Measurements from ENCODE around the gene ZNF319. TPM values are rescaled to one million over a fixed set of nuclear protein-coding genes. Genes with fewer than 3 reads are reported as not detected.

ZNF319 gene
- total RNA-seq, 4 donors from 2014 or later = 4.2 to 16.6 (median 11.6) TPM

Other genes starting within 250 kb of the ZNF319 start
- 100 to 1,000 TPM; 111 to 219 (median 153) TPM for gene KIFC3, start 198.2 kb downstream of the ZNF319 start, total RNA-seq
- under 1 TPM in 1 of 4 donors, not detected in 3; 0.08 TPM for gene CNGB1, start 29.5 kb downstream of the ZNF319 start, total RNA-seq
- 10 to 100 TPM; 16.1 to 36.5 (median 19.8) TPM for gene USB1, start 735 bp upstream of the ZNF319 start, total RNA-seq
- 1 to 10 TPM; 5.7 to 10.0 (median 8.2) TPM for gene MMP15, start 25.1 kb upstream of the ZNF319 start, total RNA-seq
- 10 to 100 TPM; 28.6 to 85.4 (median 60.7) TPM for gene CFAP20, start 128.7 kb upstream of the ZNF319 start, total RNA-seq
- gene CSNK2A2, start 197.4 kb upstream of the ZNF319 start, total RNA-seq = 100 to 1,000 TPM in 1 of 4 donors, 10 to 100 TPM in 3; 53.3 to 112 (median 70.0) TPM

Data from suprapubic skin (tissue), 4 donors.